ENCODE measurements around the gene ART4. TPM values are rescaled to one million over a fixed set of nuclear protein-coding genes. Genes with fewer than 3 reads are reported as not detected.

Gene ART4
- polyA plus RNA-seq, 1 donor from 2014 or later, result not detected

GRCh38 chr12:14833336-14833735 is 10.0 kb downstream of the ART4 start:
- no peak overlapping the region for H3K4me2 ChIP-seq (ENCODE audit: low read length)
- no peak overlapping the region for H3K27ac ChIP-seq (ENCODE audit: low read length)
- H3K4me3 ChIP-seq (ENCODE audit: low read length), result no peak overlapping the region
- no peaks in the 10 kb centered on the region for H3K9me2 ChIP-seq (ENCODE audit: insufficient read depth, low read length)
- no peak overlapping the region for H3K9ac ChIP-seq (ENCODE audit: low read length)
- H3K9me3 ChIP-seq (ENCODE audit: low read length), result no peaks in the 10 kb centered on the region
- no peaks in the 10 kb centered on the region for H3K27me3 ChIP-seq (ENCODE audit: insufficient read depth, low read depth, low read length)
- no peaks in the 10 kb centered on the region for H4K20me1 ChIP-seq (ENCODE audit: insufficient read depth)
- no peaks in the 10 kb centered on the region for H3F3A ChIP-seq (ENCODE audit: insufficient read depth, low read length, poor library complexity, severe bottlenecking)
- H3K79me2 ChIP-seq (replicated peaks; ENCODE audit: insufficient read depth, low read length), result no peaks in the 10 kb centered on the region
- no peak for TF ChIP-seq EP300 (conservative IDR thresholded peaks at IDR 0.05; ENCODE audit: poor library complexity, severe bottlenecking)
- TF ChIP-seq REST (IDR thresholded peaks at IDR 0.05; ENCODE audit: borderline replicate concordance), result no peak
- no peak for TF ChIP-seq RAD21 (conservative IDR thresholded peaks at IDR 0.05)
- TF ChIP-seq MXI1 (conservative IDR thresholded peaks at IDR 0.05; ENCODE audit: poor library complexity, severe bottlenecking), result no peak
- TF ChIP-seq EZH2 (IDR thresholded peaks at IDR 0.05; ENCODE audit: borderline replicate concordance, insufficient read depth, low read length, poor library complexity, severe bottlenecking), result no peak
- TF ChIP-seq TAF1 (IDR thresholded peaks at IDR 0.05; ENCODE audit: low read depth), result no peak
- TF ChIP-seq CTCF (IDR thresholded peaks at IDR 0.05; ENCODE audit: poor library complexity, severe bottlenecking), result no peak
- H2AFZ ChIP-seq (ENCODE audit: low read depth, low read length), result no peak overlapping the region
- no peaks in the 10 kb centered on the region for H3K36me3 ChIP-seq (ENCODE audit: insufficient read depth, low read length)

GRCh38 chr12:14828892-14829291 is 14.4 kb downstream of the ART4 start:
- H3F3A ChIP-seq (ENCODE audit: insufficient read depth, low read length, poor library complexity, severe bottlenecking), result no peaks in the 10 kb centered on the region
- H2AFZ ChIP-seq (ENCODE audit: low read depth, low read length), result no peak overlapping the region
- H4K20me1 ChIP-seq (ENCODE audit: insufficient read depth), result no peaks in the 10 kb centered on the region
- H3K9ac ChIP-seq (ENCODE audit: low read length), result no peak overlapping the region
- TF ChIP-seq MXI1 (conservative IDR thresholded peaks at IDR 0.05; ENCODE audit: poor library complexity, severe bottlenecking) (no peak), EZH2 (IDR thresholded peaks at IDR 0.05; ENCODE audit: borderline replicate concordance, insufficient read depth, low read length, poor library complexity, severe bottlenecking) (no peak), TAF1 (IDR thresholded peaks at IDR 0.05; ENCODE audit: low read depth) (no peak), CTCF (IDR thresholded peaks at IDR 0.05; ENCODE audit: poor library complexity, severe bottlenecking) (no peak), SMC3 (conservative IDR thresholded peaks at IDR 0.05; ENCODE audit: poor library complexity) (no peak), EP300 (conservative IDR thresholded peaks at IDR 0.05; ENCODE audit: poor library complexity, severe bottlenecking) (no peak), RAD21 (conservative IDR thresholded peaks at IDR 0.05) (no peak), REST (IDR thresholded peaks at IDR 0.05; ENCODE audit: borderline replicate concordance) (no peak), POLR2AphosphoS5 (IDR thresholded peaks at IDR 0.05) (no peak)
- no peaks in the 10 kb centered on the region for H3K79me2 ChIP-seq (replicated peaks; ENCODE audit: insufficient read depth, low read length)
- no peaks in the 10 kb centered on the region for H3K36me3 ChIP-seq (ENCODE audit: insufficient read depth, low read length)
- H3K9me2 ChIP-seq (ENCODE audit: insufficient read depth, low read length), result no peaks in the 10 kb centered on the region
- no peaks in the 10 kb centered on the region for H3K27me3 ChIP-seq (ENCODE audit: insufficient read depth, low read depth, low read length)
- H3K9me3 ChIP-seq (ENCODE audit: low read length), result no peaks in the 10 kb centered on the region
- no peak overlapping the region for H3K4me3 ChIP-seq (ENCODE audit: low read length)
- H3K27ac ChIP-seq (ENCODE audit: low read length), result no peak overlapping the region
- no peak overlapping the region for H3K4me2 ChIP-seq (ENCODE audit: low read length)

All from neural cell (in vitro differentiated cells).